Activated CD4-positive, alpha-beta T cell treated with anti-CD3 and anti-CD28 coated beads, Interleukin-2, amount 50 U/mL, for 1 hour (primary cell): ENCODE data around the gene FRY.

Source experiments
- DNase-seq: peaks from one replicate; pipeline ENCODE4 v3.0.0-alpha.2; 2020

The FRY gene

DNA sequence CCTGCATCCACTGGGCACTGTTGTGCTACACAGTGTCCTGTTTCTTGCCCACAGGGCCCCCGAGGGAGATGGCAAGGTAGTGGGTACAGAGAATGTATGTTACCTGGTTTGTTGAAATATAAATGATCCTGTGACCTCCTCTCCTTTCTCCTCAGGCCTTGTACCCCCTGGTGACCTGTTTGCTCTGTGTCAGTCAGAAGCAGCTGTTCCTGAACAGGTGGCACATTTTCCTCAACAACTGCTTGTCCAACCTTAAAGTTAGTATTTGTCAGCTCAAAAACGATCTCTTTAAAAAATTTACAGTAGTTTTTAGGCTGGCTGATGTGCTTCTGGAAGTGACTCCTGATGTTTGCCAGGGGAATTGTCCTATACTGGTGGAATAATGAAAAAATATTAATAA, 105.1 kb downstream of the FRY start:
- DNase-seq: no peak

DNA sequence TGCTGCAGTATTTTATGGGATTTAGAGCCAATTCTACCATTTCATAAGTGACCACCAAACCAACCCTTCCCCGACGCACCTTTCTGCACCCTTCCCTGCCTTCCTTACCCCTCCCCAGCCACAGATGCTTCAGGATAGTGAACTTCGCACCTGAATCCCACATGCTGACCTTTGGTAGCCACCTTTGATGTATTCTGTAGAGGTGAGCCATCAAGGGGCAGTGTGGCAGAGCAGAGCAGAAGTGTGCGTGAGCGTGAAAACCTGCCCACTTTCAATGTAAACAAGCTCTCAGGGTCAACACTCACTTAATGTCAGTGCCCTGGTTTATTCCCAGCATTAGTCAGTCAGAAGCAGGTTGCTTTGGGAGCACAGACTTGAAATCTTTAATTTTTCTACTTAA, 107.7 kb downstream of the FRY start:
- DNase-seq: no peak

DNA sequence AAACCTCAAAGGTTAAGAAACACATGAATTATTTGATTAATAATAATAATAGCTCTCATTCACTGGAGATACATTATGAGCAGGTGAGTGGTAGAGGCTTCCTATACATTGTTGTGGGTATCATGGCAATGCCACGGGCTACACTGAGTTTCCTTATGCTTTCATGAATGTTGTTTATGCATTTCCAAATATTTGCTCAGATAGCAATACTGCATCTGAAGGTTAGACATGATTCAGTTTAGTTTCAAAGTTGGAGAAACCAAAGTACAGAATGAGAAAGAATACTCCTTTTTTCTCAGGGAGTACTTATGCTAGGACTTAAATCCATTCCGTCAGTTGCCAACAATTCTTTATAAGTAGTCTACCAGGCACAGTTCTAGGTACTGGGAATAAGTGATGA, 108.5 kb downstream of the FRY start:
- no peak for DNase-seq

DNA sequence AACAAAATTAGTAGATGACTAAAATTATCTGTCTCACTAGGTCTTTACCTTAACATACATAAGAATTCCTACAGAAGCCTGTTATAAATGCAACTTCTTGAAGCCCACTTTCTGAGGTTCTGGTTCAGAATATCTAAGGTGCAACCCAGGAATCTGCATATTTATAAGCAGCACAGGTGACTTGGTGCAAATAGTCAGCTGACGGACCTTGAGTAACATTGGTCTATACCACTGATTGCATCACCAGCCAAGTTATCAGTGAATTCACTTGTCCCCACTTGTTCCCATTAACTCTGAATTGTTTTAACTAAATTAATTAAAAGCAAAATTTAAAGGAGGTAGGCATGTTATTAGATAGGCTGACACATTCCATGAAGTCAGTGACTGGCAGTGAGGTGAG, 109.9 kb downstream of the FRY start:
- no peak for DNase-seq

DNA sequence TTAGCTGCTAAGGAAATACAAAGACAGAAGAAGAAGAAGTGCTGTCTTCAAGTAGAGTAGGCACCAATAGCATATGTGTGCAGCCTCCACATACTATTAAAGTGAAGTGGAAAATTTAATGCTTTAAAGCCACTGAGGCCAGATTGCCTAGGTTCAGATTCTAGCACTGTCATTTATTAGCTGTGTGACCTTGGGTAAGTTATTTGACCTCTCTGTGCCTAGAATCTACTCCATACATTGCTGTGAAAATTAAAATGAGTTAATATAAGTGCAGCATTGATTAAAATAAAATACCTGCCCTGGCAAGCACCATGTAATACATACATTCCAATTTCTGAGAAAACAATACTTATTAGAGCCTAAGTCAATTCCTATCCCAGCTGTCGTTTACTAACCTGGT, 110.5 kb downstream of the FRY start:
- no peak for DNase-seq

DNA sequence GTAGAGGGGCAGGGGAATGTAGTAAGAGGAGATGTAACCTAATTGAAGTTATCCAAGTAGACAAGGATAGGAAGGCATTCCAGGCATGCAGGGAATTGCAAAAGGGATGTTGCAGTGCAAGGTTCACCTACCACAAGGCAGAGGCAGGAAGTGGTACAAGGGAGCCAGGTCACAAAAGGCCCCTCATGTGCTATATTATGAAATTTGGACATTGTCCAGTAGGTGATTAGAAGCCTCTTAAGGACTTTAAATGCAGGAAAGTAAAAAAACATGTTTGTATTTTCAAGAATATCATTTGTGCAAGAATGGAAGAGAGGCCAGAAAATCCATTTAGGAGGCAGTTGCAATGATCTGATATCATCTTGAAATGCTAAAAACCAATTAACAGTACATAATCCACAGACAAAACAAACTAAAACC, 111.4 kb downstream of the FRY start:
- DNase-seq: no peak

DNA sequence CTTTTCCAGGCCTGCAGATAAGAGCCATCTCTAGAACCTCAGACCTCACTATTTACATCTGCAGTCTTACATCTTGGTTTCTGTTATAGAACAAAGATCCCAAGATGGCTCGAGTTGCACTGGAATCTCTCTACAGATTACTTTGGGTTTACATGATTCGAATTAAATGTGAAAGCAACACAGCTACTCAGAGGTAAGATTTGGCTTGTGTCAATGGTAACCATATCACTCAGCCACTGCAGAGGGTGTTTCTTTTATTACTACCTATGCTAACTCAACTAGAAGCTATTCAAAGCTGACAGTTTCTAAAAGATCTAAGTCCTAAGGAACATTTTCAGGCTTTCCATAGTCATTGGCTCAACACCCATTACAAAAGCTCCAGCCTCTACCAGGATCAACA, 115.6 kb downstream of the FRY start:
- DNase-seq: no peak

DNA sequence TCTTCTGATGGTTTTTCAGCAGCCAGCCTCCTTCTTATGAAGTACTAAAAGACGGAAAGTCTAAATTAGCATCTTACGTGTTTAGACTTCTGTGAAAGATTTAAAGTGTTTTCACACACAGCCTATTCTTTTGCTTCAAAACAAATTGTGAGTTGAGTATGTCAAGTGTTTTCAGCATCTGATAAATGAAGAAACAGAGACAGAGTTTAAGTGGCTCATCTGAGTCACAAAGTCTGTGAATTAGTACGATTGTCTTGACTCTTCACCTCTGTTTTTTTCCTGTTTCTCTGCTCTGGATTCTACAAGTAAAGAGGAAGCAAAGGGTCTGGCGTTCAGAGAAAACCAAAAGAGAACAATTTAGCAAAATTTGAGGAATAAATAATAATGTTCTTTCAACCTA, 116.4 kb downstream of the FRY start:
- DNase-seq: no peak

DNA sequence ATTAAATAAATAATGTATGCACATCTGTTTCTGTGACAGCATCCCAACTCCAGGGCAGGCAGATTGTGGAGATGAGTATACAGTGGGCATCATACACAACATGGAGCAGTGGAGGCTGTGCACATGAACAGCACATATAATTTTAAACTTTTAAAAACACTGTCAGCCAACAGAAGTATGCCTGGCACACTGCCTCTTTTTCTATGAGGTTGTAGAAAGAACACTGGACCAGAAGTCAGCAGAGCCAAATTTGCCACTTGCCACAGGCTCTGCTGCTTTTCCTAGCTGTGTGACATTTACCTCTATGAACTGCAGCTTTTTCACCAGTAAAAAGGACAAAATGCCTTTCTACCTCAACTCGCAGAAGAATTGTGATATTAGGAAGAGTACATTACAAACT, 118.7 kb downstream of the FRY start:
- DNase-seq: no peak

DNA sequence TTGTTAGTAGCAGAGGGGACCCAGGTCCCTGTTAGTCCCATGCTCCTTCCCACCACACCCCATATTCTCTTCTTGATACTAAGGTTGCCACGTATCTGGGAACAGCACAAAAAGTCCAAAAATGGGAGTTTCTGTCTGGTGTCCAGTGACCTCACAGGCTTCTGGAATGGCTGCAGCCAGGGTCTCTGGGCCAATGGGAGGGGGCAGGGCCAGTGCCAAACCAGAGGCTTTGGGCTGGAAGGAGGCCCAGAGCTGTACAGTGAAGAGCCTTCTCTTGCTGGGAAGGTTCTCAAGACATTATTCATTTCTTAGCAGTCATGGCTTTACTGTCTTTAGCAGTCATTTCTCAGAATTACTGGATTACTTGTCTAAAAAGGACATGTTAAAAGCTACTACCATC, 119.2 kb downstream of the FRY start:
- no peak for DNase-seq

DNA sequence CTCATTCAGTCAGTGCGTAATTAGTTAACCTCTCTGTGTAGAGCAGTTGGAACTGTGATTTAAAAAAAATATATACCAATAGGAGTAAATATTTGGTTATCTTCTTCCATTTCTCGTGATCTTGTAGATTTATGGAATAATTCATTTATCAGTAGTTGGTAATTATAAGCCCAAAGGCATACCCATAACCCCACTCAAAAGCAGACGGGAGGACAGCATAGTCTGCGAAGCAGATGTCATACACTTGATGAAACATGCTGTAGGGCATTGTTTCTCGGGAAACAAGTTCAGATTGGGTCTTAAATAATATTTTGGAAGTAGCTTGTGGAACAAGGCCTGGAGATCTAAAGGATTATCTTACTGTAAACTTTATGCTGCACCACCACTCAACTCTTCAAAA, 119.7 kb downstream of the FRY start:
- DNase-seq: no peak

DNA sequence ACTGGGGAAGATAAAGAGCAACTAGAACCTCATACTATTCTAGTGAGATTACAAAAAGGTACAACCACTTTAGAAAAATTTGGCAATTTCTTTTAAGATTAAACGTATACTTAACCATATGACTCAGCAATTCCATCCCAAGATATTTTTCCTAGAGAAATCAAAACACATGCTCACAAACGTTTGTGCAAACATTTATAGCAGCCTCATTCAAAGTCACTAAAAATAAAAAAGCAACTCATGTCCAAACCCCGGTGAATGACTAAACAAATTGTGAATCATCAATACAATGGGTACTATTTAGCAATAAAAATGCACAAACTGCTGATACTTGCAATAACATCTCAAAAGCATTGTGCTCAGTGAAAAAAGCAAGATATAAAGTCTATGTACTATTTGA, 121.5 kb downstream of the FRY start:
- DNase-seq: no peak

DNA sequence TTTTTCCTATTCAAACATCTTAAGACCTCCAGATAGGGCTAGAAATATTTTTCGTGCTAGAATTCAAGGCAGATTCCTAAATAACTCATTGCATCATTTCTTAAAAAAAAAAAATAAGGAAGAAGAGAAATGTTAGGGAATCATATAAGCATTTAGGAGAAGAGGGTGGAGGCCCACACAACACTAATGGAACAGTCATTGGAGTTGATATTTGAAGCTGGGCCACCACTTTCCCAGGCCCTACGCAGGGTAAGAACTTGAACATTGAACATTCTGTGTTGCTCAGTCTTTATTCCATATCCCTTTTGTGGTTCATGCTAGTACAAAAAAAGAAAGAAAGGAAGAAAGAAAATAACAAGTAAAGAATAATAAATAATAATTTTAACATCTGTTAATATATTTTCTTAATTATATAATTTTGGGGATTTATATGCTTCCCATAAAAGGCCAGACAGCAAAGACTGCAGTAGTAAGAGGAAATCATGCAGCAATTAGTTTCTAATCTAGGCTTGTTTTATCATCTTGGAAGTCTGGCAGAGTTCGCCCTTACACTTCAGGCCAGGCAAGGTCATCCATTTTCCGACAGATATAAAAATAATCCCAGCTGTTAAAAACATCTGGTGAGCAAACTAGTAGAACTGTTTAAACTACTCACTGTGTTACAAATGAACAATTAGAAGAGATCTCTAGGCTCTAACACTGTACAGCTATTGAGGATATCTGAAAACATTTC, 127.7 kb downstream of the FRY start:
- DNase-seq: no peak

DNA sequence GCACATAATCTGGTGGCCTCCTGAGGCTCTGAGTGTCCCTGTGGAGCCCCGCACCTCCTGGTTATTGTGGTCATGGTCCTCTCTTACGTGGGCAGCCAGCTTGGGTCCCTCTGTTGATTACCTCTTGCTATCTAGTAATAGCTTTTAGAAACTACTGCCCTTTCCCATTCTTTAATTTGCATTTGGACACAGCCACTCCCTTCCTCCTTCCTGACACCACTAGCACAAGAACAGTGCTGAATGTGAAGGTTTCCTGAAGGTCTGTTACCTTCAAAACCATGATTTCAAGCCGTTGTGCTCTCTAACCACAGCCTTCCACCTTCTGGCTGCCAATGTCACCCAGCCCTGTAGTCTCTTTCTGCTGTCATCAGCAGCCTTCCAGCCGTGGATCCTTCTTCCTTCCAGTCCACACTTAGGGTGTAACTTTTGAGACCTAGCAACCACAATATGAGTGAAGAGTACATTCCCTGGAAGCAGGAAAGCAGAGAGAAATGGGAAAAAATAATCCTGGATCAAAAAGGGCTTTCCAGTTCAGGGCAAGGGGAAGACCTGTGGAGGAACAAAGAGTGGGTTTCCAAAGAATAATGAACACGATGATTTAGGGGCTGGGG, 130.9 kb downstream of the FRY start:
- no peak for DNase-seq

DNA sequence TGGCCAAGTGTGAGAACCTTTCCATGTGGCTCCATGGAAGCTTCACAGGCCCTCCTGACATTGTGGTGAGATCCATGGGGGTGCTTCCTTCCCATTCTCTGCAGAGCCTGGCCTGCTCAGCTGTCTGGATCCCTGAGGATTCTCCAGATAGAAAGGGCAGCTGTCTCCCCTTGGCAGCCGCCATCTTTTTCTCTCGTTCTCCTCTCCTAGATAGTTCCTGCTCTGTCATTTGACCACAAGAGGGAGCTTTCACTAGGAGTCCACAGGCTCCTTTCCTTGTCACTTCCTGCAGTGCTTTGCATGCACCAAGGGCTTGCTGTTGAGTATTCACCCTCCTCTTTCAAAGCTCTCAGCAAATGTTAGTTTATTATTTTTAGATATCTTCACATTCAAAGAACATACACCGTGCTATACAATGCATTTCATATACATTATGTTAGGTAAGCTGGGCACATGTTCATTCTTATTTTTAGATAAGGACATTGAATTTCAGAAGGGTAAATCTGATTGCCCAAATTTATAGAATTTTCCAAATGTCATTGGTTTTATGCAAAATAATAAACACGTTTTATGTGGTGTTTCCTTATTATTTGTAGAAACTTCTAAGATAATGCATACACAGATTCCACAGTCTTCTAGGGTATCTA, 133.2 kb downstream of the FRY start:
- DNase-seq: no peak

DNA sequence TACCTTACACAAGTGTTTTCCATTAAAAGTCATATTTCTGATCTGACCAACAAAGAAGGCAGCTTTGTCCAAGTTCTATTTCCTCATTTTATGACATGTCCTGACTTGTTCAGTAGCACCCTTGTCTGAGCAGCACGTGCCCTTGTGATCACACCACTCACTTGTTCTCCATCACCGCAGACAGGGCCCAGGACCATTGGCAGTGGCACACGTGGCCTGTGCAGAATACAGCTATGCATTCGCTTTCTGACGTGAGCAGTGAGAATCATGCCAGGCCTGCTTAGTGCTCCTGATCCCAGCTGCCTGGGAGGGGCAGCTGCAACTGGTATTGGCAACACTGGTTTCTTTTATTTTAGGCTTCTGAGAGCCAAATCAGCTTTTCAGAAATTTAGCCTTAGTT, 134.2 kb downstream of the FRY start:
- no peak for DNase-seq

DNA sequence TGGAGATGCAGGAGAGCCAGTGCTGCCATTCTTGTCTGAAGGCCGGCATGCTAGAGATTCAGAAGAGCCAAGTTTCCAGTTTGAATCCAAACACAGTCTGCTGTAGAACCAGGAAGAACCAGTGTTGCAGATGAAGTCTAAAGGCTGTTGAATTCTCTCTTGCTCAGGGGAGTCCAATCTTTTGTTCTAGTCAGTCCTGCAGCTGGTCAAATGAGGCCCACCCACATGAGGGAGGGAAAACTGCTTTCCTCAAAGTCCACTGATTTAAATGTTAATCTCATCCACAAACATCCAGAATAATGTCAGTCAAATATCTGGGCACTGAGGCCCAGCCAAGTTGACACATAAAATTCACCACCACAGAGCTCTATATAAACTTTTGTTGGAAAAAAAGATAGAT, 136.6 kb downstream of the FRY start:
- DNase-seq: no peak

DNA sequence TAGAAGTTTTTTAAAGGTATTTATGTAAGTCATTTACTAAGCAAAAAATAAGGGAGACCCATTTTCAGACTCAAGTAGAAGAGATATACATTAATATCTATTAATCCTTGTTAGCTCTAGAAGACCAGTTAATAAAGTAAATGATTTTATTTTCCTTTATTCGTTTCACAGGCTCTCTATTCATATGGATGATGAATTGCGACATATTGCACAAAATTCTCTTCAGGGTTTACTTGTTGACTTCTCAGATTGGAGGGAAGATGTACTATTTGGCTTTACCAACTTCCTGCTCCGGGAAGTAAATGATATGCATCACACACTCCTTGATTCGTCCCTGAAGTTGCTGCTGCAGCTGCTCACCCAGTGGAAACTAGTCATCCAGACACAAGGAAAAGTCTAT, 139.3 kb downstream of the FRY start:
- DNase-seq: no peak

DNA sequence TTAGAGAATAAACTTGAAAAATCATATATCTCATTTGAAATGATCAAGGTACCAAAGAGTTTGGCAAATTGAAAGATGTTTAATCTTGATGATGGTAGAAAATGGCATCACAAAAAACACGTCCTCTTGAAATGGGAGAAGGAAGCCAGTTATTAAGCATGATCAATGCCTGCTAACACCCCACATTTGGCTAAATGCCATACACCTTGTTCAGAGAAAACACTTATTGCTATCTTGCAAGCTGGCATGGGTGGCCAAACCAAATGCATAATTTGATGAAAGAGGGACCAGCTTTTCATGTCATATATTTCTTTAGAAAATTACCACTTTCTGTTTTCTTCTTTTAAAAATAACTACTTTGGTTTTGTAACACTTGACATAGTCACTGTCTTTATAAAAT, 142.3 kb downstream of the FRY start:
- no peak for DNase-seq

DNA sequence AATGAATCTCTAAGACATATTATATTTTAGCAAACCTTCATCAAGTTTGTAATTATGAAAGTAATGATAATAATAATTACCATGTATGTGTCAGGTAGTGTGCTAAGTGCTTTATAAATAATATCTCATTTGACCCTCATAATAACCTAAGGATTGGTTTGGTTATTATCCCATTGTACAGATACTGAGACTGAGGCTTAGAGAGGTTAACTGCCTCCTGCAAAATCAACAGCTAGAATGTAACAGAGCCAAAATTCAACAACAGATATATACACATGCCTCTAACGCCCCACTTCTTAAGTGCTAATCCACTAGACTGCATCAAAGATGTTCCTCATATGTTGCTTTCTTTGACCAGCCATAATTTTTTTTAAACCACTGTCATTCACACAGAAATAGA, 142.8 kb downstream of the FRY start:
- DNase-seq: no peak

DNA sequence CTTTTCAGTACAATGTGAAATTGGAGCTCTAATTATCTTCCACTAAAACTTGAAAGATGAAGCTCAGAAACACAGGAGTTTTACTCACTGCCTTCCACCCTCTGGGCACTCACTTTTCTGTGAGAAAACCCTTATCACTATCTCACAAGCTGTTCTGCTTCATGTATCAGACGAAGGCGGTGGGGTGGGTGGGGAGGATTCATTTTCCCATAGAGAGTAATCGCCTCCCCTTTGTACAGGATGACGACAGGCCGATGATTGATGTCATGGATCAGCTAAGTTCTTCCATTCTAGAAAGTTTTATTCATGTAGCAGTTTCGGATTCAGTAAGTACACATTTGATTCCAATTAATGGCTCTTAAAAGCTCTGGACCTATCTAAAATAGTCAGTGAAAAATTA, 143.7 kb downstream of the FRY start:
- DNase-seq: no peak

DNA sequence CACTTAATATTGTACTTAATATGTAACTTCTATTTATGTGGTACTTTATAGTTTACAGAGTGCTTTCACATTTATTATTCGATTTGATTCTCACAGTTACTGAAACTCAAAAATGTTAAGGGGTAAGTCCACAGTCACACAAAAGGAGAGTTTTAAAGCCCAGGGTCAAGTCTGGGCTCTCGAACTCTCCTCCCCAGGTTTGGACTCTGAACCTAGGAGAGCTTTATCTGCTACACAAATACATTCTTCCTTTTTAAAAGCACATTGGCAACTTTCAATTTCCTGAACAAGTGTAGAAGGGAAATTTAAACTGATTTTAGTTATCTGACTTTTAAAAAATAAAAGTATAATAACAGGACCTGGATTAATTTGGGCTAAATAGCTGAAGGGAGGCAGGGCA, 144.4 kb downstream of the FRY start:
- DNase-seq: no peak

DNA sequence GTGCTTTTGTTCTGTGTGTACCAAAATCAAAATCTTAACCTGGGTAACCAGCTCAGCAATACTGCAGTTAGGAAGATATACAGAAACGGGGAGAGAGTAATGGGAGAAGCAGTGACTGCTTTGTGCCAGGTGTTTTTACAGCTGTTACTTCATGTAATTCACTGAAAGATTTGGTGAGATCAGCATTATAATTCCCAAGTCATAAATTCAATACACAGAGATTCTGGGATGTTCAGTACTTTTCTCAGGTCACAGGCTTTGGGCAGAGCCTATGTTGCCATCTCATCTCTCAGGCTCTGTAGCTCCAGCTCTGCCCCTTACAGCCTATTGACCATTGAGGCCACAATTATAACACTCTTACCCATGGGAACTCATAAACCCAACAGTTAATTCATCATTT, 145.1 kb downstream of the FRY start:
- DNase-seq: no peak

DNA sequence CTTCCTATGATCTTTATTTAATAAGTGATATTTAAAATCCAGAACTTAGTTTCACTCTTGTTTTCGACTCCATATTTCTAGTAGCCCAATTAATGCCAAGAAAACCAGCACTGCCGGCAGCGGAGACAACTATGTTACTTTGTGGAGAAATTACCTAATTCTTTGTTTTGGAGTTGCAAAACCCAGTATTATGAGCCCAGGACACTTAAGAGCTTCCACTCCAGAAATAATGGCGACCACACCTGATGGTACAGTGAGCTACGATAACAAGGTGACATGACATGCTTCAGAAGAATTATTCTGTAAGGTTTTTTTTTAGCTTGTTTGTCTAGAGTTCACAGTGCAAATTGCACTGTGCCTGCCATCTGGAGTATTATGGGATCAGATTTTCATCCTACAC, 147.2 kb downstream of the FRY start:
- DNase-seq: no peak

DNA sequence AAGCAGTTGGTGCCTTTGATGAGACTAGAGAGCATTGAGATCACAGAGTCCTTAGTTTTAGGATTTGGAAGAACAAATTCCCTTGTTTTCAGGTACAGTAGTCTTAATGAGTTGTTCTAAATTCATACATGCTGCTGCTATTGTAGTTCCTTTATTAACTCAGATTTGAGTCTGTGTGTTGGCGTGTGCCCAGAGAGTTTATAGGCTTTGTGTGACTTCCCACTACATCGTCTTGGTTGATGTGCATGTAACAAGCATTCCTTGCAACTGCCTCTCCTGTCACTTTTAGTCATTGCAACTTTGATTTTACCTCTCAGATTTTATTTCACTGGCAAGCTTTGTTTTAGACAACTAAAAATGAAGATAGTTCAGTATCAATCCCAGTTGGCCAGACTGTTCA, 148.1 kb downstream of the FRY start:
- DNase-seq: no peak
